HG02840 (cell line): ENCODE results near the gene PRRC2B.
A peak's percentile ranks its signal among the peaks of the same experiment; 100 is the strongest.
"Not testable (repeated sequence)": the region's sequence is repeated elsewhere in the genome, so short reads cannot be mapped to it uniquely, and the experiment has no call there.

Source experiments
- ATAC-seq: cut with Tn5 transposase; IDR thresholded peaks from one replicate; pipeline ENCODE4 v1.9.1; 2021; ENCODE audit warnings: mild to moderate bottlenecking, moderate library complexity, moderate number of reproducible peaks; ENCODE audit not compliant: unreplicated experiment, low FRiP score

PRRC2B gene

GRCh38 chr9:131385296-131385695, 8.6 kb upstream of the PRRC2B start:
- ATAC-seq, result no peak

- no peak for ATAC-seq
These were observed 7.6 kb upstream of the PRRC2B start for GRCh38 chr9:131386281-131386680.

GRCh38 chr9:131387394-131387793, 6.5 kb upstream of the PRRC2B start:
- ATAC-seq, result no peak

- no peak for ATAC-seq
These were observed 2.9 kb upstream of the PRRC2B start for GRCh38 chr9:131391020-131391419.

GRCh38 chr9:131391504-131391903, 2.4 kb upstream of the PRRC2B start:
- ATAC-seq, result no peak

- ATAC-seq, result peak; percentile 38
These were observed 724 bp downstream of the PRRC2B start for GRCh38 chr9:131394464-131395156.

GRCh38 chr9:131395157-131396098, 1.5 kb downstream of the PRRC2B start:
- ATAC-seq, result no peak

- not testable (repeated sequence) for ATAC-seq
These were observed 2.2 kb downstream of the PRRC2B start for GRCh38 chr9:131396099-131396479.

- ATAC-seq, result no peak
These were observed 2.7 kb downstream of the PRRC2B start for GRCh38 chr9:131396626-131397025.

- no peak for ATAC-seq
These were observed 3.4 kb downstream of the PRRC2B start for GRCh38 chr9:131397100-131397790.

GRCh38 chr9:131398204-131398603, 4.3 kb downstream of the PRRC2B start:
- ATAC-seq, result no peak

GRCh38 chr9:131399972-131400371, 6.1 kb downstream of the PRRC2B start:
- ATAC-seq, result no peak

- no peak for ATAC-seq
These were observed 6.7 kb downstream of the PRRC2B start for GRCh38 chr9:131400627-131401026.

- ATAC-seq, result no peak
These were observed 8.2 kb downstream of the PRRC2B start for GRCh38 chr9:131402073-131402472.

- ATAC-seq, result no peak
These were observed 9.0 kb downstream of the PRRC2B start for GRCh38 chr9:131402738-131403492.

GRCh38 chr9:131403493-131403773, 9.5 kb downstream of the PRRC2B start:
- ATAC-seq, result no peak

- no peak for ATAC-seq
These were observed 10.7 kb downstream of the PRRC2B start for GRCh38 chr9:131404581-131404980.

- ATAC-seq, result no peak
These were observed 11.1 kb downstream of the PRRC2B start for GRCh38 chr9:131404987-131405386.

- no peak for ATAC-seq
These were observed 11.5 kb downstream of the PRRC2B start for GRCh38 chr9:131405428-131405827.

GRCh38 chr9:131405858-131406537, 12.1 kb downstream of the PRRC2B start:
- no peak for ATAC-seq
